GM18870 (cell line): ENCODE results near the gene MYPN.
A peak's percentile ranks its signal among the peaks of the same experiment; 100 is the strongest.

Source experiments
- ATAC-seq: cut with Tn5 transposase; IDR thresholded peaks from one replicate; pipeline ENCODE4 v1.9.1; 2021; ENCODE audit warnings: moderate library complexity; ENCODE audit not compliant: unreplicated experiment

Gene MYPN

DNA sequence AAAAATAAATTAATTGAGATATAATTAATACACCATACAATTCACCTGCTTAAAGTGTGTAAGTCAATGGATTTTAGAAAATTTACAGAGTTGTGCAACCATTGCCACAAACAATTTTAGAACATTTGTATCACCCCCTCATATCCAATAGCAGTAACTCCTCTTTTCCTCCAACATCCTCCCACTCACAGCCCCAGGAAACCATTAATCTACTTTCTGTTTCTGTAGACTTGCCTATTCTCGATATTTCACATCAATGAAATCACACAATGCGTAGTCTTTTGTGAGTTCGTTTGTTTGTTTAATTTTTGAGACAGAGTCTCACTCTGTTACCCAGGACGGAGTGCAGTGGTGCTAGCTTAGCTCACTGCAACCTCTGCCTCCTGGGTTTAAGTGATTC is 20.5 kb upstream of the MYPN start:
- ATAC-seq = peak; percentile 77

DNA sequence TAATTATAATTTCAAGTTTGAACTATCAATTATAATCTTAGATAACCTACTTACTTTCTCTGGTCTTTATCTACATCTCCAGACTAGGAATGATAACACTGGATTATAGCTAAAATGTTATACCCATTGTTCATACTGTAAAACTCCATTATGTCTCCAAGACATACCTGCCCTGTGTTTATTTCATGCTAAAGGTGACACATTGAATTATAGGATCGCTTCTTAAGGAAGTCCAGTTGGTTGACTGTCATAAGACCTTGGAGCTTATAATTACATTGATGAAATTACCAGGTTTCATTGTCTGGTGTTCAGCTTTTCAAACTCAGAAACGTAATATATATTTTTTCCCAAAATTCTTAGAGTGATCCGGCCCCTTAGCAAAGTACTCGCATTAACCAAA is 18.7 kb upstream of the MYPN start:
- no peak for ATAC-seq

DNA sequence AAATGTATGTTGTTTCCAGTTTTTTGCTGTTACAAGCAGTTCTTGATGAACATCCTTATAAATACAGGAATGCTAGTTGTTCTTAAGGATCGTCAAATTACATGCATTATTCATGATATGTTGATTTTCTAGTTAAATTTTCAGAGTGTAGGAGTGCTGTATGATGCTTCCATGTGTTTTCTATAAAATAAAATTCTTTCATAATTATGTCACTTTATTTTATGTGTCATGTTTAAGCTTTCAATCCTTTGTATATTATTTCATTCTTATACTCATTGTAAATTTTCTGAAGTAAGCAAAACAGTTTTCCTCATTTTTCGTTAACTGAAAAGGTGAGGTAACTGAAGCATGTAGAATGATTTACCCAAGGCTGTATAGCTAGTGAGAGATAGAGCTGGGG is 16.8 kb upstream of the MYPN start:
- no peak for ATAC-seq

DNA sequence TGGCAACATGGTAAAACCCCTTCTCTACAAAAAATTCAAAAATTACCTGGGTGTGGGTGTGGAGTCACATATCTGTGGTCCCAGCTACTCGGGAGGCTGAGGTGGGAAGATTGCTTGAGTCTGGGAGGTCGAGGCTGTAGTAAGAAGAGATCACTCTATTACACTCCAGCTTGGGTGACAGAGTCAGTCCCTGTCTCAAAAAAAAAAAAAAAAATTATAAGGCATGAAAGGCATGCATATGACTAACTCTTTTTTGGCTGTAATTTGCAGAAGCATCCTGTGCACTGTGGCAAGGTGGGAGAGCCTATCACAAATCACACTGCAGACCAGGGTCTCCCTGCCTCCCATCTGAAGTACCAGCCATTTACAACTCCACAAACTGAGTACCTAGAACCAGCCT is 14.1 kb upstream of the MYPN start:
- ATAC-seq = no peak

DNA sequence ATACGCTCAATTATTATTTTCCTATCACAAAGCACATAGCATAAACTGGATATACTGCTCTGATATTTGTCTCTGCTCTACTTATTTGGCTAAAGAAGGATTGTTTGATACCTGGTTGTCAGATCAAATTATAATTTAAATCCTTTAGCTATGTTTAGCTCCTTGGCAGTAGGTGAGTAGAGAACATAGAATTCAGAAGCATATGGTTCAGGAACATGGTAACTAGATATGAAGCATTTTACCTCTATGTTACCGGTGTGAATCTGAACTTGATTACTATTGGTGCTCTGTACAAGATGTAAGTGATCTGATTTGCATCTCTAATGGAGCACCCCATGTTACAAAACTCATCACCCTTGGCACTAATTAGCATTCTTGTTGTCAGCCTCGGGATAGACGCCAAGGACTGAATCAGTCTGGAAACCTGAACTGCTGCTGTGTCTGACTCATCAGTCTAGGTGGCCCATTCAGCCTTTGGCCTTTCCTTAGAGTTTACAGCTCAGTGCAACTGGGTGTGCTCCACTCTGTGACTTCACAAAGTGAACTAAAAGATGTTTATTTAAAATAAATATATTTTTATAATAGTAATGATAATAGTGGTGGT is 12.3 kb upstream of the MYPN start:
- no peak for ATAC-seq

DNA sequence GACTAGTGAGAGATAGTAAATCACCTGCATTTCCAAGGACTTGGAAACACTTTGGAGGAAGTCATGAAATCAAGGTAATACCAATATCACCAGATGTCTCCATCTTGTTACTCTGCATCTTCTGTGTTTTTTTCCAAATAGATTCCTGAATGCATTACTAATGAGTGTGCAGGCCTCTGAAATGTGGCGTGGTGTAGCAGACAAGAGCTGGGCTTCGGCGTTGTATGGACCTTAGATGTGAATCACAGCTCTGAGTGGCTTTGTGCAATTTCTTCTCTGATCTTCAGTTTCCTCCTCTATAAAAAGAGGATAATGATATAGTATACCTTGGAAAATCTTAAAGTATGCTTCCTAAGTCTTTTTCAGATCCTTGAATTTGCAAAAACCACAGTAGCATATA is 9.6 kb upstream of the MYPN start:
- ATAC-seq = no peak

DNA sequence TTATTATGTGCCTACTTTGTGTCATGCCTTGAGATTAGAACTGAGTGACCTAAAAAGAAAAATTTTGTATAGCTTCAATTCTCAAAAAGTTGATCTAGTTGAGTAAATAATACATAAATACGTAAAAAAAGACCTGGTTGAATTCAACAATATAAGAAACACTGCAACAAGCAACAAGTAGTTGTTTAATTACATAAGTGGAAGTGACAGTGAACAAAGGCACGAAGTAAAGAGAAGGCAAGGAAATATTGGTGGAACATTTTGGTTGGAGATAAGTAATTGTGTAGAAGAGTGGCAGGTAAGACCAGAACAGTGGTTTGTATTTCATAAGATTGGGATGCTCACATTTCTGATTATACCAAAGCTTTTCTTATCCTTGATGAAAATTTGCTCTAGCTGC is 8.2 kb upstream of the MYPN start:
- no peak for ATAC-seq

DNA sequence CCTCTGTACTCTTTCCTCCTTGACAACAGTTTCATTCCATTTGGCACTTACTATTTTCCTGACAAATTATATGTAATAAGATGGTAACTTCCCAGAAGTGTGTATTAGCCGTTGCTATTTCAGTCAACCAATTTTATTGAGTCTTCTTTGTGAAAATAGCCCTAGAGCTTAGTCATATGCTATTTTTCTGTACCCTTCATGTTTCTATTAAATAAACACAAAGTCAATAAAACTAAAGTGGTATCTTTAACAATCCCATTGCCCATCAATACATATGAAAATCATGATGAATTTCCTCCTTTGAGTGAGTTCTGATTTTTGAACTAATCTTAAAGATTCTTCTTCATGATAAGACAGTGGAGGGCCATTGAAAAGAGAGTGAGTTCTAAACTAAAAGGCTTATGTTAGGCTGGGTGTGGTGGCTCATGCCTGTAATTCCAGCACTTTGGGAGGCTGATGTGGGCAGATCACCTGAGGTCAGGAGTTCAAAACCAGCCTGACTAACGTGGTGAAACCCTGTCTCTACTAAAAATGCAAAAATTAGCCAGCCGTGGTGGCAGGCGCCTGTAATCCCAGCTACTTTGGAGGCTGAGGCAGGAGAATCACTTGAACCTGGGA is 5.9 kb upstream of the MYPN start:
- no peak for ATAC-seq

DNA sequence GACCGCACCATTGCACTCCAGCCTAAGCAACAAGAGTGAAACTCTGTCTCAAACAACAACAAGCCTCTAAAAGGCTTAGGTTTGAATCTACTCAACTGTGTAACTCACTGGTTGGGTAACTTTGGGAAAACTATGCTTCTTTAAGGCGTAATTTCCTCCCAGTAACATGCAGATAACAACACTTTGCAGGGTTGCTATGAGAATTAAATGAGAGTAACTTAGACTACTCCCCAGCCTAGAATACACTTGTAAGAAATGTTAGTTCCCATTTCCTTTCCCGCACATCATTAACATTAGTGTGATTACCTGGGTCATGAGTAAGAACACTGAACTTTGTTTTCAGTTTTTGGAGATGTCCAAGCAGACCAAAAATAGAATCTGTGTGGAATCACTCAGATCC is 5.4 kb upstream of the MYPN start:
- ATAC-seq = no peak

DNA sequence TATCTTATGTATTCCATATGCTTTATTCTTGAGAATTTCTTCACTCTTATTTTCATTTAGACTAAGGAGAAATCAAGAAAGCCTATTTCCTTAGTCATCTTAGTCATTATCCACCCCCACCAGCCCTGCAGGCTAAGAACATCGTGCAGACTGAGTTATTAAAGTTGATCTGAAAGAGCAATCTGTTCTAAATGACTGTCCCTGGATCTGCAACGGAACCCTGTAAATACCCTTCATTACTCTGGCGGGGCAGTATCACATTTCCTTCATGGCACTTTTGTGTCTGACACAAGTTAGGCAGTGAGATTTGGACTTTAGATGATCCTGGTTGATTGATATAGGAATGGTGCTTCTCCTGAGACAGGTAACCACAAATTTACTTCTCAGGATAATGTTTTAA is 3.5 kb upstream of the MYPN start:
- ATAC-seq = no peak

DNA sequence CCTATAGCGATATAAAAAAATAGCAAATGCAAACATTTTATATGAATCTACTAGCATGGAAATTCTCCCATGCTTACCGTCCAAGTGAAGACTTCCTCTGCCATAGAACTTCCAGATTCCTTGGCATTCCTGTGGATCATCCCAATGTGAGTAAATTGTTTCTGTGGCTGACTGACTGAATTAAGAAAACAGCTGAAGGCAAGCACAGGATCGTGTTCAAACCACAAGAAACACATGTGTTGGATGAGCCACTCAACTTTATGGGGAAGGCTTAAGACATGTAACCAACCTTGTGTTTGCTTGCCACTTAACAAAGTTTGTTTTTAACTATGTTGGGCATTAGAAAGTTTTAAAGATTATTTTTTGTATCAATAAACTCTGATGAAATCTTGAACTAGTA is 2.6 kb upstream of the MYPN start:
- no peak for ATAC-seq

DNA sequence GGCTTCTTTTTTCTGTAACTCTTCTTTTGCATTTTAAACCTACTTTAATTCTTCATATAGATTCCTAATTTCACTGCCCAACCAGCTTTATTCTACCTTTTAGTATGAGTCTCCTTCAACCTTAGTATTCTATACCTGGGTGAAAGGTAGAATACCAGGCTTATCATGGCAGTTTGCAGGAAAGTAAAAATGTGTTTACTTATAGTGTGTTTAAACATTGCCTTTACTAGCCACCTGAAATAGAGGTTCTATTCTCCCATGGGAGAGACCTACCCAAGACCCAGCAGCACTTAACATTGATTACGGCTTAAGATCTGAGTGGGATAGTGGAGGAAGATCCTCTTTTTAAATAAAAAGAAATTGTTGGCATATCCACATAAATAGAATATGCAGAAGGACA is 1.6 kb upstream of the MYPN start:
- ATAC-seq = no peak

DNA sequence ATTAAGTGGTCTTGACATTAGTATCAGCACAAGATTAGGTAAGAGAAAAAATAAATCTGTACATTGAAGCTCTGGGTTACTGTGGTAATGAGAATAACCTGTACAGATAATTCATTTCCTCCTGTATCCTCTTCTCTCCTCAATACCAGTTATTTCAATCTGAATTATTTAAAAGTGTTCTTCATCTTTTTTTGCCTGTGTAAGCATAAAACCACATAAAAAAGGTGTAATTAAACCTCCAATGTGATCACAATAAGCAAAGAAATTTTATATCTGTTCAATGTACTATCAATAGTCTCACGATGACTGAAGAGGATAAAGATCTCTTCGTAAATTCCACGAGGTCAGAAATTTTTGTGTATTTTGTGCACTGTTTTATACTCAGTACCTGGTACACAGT is 1.2 kb upstream of the MYPN start:
- no peak for ATAC-seq

DNA sequence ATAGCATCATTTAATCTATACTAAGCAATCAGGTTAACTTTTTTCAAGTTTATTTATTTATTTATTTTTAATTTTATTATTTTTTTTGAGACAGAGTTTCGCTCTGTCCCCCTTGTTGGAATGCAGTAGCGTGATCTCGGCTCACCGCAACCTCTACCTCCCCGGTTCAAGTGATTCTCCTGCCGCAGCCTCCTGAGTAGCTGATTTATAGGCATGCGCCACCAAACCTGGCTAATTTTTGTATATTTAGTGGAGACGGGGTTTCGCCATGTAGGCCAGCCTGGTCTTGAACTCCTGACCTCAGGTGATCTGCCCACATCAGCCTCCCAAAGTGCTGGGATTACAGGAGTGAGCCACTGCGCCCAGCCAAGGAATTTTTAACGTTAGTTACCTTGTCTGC is 635 bp upstream of the MYPN start:
- ATAC-seq = no peak

DNA sequence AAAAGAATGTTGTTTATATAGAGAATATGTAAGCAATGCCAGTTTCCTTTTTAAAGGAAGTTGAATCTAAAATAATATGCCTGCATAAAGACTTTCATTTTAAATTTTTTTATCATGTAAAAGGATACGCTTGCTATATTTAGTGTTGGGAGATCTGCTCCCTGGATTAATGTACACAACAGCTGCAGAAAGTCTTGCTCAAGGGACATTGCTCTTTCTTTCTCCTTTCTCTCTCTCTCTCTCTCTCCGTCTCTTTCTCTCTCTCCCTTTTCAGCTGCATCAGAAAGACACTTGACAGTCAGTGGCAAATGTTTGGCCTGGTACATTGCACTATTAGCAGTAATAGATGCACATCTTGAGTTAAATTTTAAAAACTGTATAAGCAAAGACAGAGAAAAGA is 739 bp downstream of the MYPN start:
- ATAC-seq = no peak

DNA sequence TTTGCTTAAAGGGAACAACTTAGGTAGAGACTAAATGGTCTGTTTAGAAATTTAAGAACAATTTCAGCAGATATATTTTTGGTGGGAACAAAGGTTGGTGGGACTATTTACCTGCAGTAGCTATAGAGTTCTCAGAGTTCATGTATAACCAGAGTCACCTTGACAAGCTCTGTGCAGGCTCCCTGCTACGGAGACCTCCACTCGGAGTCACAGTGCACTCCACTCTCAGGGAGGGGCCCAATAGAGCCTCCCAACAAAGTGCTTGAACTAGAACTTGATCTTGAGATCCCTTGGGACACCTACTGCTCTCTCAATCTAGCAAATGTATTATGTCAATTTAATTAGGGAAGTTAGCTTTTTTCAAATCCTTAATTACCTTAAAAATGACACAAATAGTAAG is 2.3 kb downstream of the MYPN start:
- no peak for ATAC-seq

DNA sequence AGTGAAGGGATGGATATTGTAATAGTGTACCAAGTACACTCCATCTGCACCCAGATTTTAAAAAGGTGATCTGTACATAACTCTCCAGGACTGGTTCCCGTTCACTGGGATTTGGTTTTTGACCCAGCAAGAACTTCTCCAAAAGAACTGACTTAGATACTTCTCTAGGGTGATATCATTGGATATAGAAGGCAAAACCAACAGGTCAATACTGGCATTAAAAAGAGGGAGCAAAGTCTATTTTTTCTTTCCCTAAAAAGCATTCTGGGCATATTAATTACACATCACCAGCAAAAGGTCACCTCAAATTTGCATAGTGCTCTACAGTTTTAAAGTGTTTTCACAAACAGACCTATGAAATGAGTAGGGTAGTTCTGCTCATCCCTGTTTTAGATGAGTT is 3.5 kb downstream of the MYPN start:
- no peak for ATAC-seq

DNA sequence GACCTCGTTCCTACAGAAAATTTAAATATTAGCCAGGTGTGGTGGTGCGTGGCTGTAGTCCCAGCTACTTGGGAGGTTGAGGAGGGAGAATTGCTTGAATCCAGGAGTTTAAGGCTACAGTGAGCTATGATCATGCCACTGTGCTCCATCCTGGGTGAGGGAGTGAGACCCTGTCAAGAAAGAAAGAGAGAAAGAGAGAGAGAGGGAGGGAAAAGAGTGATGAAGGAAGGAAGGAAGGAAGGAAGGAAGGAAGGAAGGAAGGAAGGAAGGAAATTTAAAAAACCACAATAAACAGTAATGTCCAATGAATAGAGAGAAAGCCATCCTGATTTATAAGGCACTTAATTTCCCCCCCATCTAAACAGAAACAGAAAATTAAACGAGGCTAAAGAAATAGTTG is 9.4 kb downstream of the MYPN start:
- ATAC-seq = no peak

DNA sequence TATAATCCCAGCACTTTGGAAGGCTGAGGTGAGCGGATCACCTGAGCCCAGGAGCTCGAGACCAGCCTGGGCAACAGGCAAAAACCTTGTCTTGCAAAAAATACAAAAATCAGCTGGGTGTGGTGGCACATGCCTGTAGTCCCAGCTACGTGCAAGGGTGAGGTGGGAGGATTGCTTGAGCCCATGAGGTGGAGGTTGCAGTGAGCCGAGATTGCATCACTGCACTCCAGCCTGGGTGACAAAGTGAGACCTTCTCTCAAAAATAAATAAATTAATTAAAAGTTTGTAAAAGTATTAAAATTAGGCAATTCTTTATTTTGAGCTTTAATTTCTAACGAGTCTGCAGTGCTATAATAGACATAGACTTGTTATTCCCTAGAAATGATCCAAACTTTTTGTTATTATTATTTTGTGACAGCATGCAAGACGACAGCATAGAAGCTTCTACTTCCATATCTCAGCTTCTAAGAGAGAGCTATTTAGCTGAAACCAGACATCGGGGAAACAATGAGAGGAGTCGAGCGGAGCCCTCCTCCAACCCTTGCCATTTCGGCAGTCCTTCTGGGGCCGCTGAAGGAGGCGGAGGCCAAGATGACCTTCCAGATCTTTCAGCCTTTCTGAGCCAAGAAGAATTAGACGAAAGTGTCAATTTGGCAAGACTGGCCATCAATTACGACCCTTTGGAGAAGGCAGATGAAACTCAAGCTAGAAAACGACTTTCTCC is 11.9 kb downstream of the MYPN start:
- no peak for ATAC-seq

DNA sequence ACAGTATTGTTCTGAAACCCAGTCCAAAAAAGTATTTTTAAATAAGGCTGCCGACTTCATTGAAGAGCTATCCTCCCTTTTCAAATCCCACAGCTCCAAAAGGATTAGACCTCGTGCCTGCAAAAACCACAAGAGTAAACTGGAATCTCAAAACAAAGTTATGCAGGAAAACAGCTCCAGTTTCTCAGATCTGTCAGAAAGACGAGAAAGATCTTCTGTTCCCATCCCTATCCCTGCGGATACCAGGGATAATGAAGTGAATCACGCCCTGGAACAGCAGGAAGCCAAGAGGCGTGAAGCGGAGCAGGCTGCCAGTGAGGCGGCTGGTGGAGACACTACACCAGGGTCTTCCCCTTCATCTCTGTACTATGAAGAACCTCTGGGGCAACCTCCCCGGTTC is 12.6 kb downstream of the MYPN start:
- no peak for ATAC-seq

DNA sequence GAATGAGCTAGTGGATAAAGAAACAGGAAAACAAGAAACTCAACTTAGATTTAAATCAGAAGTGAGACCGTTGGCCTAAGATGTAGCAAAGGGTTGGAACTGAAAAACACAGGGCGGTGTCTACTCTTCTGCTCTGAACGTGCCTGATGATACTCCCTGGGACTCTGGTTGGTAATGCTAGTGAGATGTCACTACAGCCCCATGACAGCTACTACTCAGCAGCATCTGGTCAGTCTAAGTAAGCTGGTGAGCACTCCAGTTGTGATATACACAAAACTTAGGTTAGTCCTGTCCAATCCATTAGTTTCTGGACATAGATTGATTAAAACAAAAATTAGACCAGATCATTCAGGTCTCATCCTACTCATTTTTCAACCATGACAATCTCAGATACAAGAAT is 15.4 kb downstream of the MYPN start:
- ATAC-seq = no peak

DNA sequence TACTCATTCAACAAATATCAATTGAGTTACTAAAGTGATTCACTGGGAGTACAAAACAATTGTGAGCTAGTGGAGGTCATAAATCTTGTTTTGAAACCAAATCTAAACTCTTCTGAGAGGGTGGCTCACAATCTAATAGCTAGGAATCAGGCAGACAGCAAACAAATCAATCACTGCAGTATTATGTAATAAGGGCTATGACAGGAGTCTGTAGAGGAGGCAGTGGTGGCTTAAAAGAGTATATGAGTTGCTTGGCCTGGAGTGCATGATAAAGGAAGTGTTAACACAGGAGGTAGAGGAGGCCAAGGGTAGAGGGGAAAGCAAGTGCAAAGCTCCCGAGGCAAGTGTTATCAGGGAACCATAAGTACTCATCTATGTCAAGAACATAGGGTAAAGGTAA is 16.5 kb downstream of the MYPN start:
- ATAC-seq = no peak

DNA sequence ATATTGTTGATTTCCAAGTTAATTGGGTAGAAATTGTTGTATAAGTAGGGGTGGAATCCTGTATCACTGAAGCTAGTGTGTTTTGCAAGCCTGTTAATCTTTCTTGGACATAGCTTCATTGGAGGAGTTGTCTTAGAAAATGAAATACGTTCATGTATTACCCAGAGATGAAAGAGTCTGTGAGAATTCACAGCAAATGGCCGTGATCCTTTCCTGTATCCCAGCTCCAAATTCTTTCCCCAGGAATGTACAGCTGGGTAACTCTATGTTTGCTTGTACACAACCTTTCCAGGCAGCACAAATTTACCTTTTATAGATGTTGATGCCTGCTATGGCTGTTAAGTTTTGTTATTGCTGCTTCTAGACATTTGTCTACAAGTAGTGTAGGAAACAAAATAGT is 18.7 kb downstream of the MYPN start:
- ATAC-seq = no peak
